Transverse colon (tissue), 4 donors: ENCODE data around the gene PTPRN2.

Experiments used
- CTCF ChIP-seq, 5 experiments: fragments of 200-600 bp in 3 of 5; fragments of 450-650 bp in 2 of 5; sonication (generic) in 3 of 5; IDR thresholded peaks; 1 replicate in 2 of 5; 2 replicates in 3 of 5; pipeline ENCODE4 v1.5.1; 2016 to 2017; ENCODE audit warnings: antibody characterized with exemption in 5 of 5, inconsistent platforms in 3 of 5, mild to moderate bottlenecking in 2 of 5, moderate library complexity in 1 of 5
- POLR2A ChIP-seq: fragments of 450-650 bp; IDR thresholded peaks from one replicate; pipeline ENCODE4 v1.6.1; 2016; ENCODE audit warnings: antibody characterized with exemption, mild to moderate bottlenecking, moderate library complexity
- POLR2AphosphoS5 ChIP-seq, 3 donors: sonication (generic); formaldehyde crosslinking; IDR thresholded peaks; one replicate each; pipeline ENCODE4 v1.6.1; 2016; ENCODE audit warnings: antibody characterized with exemption in 3 of 3

- no peak for TF ChIP-seq CTCF (IDR thresholded peaks at IDR 0.05)
- TF ChIP-seq POLR2A: no peak
- TF ChIP-seq POLR2AphosphoS5 (IDR thresholded peaks at IDR 0.05): no peak
Measured at GRCh38 chr7:157664871-157665633, 922.6 kb downstream of the PTPRN2 start.
